HG02840 (cell line): ENCODE results near the gene IAPP.
"Not testable (repeated sequence)": the region's sequence is repeated elsewhere in the genome, so short reads cannot be mapped to it uniquely, and the experiment has no call there.

Source experiments
- ATAC-seq: cut with Tn5 transposase; IDR thresholded peaks from one replicate; pipeline ENCODE4 v1.9.1; 2021; ENCODE audit warnings: mild to moderate bottlenecking, moderate library complexity, moderate number of reproducible peaks; ENCODE audit not compliant: unreplicated experiment, low FRiP score

The IAPP gene

GRCh38 chr12:21372602-21373001, at the start of gene IAPP:
IAPP (plus strand) TSS chr12:21372902; CDS start chr12:21373352, 450 bp downstream.
- no peak for ATAC-seq

GRCh38 chr12:21323736-21324135, 49.0 kb upstream of the IAPP start:
- no peak for ATAC-seq

- no peak for ATAC-seq
Measured at GRCh38 chr12:21324551-21324950, 48.2 kb upstream of the IAPP start.

GRCh38 chr12:21328578-21328977, 44.1 kb upstream of the IAPP start:
- ATAC-seq, result no peak

- no peak for ATAC-seq
Measured at GRCh38 chr12:21330682-21331253, 41.9 kb upstream of the IAPP start.

GRCh38 chr12:21334771-21335325, 37.9 kb upstream of the IAPP start, which contains the start of gene SLCO1A2:
SLCO1A2 (minus strand) TSS chr12:21334917; CDS start chr12:21334647, 270 bp downstream.
- ATAC-seq, result no peak

- ATAC-seq, result no peak
Measured at GRCh38 chr12:21336656-21337055, 36.0 kb upstream of the IAPP start.

- ATAC-seq, result no peak
Measured at GRCh38 chr12:21337453-21337852, 35.2 kb upstream of the IAPP start.

GRCh38 chr12:21337959-21338744, 34.5 kb upstream of the IAPP start:
- no peak for ATAC-seq

GRCh38 chr12:21339921-21340320, 32.8 kb upstream of the IAPP start:
- ATAC-seq, result no peak

- ATAC-seq, result no peak
Measured at GRCh38 chr12:21340403-21340802, 32.3 kb upstream of the IAPP start.

- ATAC-seq, result no peak
Measured at GRCh38 chr12:21341769-21342168, 30.9 kb upstream of the IAPP start.

GRCh38 chr12:21343636-21344035, 29.1 kb upstream of the IAPP start:
- no peak for ATAC-seq

GRCh38 chr12:21346542-21347205, 26.0 kb upstream of the IAPP start:
- ATAC-seq, result no peak

- no peak for ATAC-seq
Measured at GRCh38 chr12:21350975-21351374, 21.7 kb upstream of the IAPP start.

- ATAC-seq, result no peak
Measured at GRCh38 chr12:21353487-21353886, 19.2 kb upstream of the IAPP start.

- no peak for ATAC-seq
Measured at GRCh38 chr12:21353948-21354347, 18.8 kb upstream of the IAPP start.

- no peak for ATAC-seq
Measured at GRCh38 chr12:21354641-21355040, 18.1 kb upstream of the IAPP start.

GRCh38 chr12:21360632-21361031, 12.1 kb upstream of the IAPP start:
- ATAC-seq, result not testable (repeated sequence)

GRCh38 chr12:21369141-21369980, 3.3 kb upstream of the IAPP start:
- no peak for ATAC-seq
